ENCODE measurements around the gene FBH1. TPM values are rescaled to one million over a fixed set of nuclear protein-coding genes. Genes with fewer than 3 reads are reported as not detected.

Gene FBH1
- total RNA-seq, 2 experiments from 2014 or later: 52.2 to 55.3 TPM

GRCh38 chr10:5869156-5869555 lies 20.9 kb upstream of the FBH1 start:
- CTCF ChIA-PET: no interaction called here

DNA sequence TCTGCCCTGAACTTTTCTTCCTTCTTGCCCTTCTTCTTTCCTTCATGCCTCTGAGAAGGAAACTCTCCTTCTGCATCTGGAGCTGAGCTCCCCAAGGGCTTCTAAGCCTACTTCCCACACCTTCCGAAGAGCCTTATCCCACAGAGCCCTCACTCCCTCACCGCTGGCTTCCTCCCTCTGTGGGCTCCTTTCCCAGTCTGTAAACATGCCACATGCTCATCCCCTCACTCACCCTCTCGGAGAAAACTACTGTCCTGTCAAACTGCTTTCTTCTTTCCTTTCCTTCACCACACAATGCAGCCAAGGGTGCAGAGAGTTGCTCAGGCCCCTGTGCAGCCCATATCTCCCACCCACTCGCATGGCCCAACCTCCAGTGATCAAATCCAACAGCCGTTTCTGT lies 18.4 kb upstream of the FBH1 start:
- ChIA-PET CTCF (no interaction called here), POLR2A (no interaction called here)

More at GRCh38 chr10:5869156-5869555, 20.9 kb upstream of the FBH1 start:
- POLR2A ChIA-PET: no interaction called here

DNA sequence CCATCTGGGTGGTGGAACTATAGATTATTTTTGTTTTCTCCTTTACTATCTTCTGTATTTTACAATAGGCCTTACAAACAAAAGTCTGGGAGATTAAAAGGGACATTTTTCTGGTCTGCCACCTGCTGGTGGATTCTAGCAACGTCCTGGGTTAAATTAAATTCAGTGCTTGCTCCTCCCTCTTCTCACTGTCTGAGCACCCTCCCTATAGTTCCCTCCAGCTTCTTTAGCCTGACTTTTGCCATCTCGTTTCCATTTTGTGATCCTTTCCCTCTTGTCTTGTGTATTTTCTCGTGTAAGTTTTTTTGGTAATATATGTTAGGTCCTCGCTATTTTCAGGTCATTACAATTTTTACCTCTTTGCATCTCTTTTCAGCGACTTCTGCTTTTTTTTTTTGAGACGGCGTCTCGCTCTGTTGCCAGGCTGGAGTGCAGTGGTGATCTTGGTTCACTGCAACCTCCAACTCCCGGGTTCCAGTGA lies 16.5 kb upstream of the FBH1 start:
- ChIA-PET POLR2A (interaction anchor here (0.6 kb wide), 1 partner anchor 117 kb away, joined by 3 read pairs; no protein-coding TSS in a partner anchor), CTCF (interaction anchor here (0.9 to 2.1 kb wide), 4 partner anchors 40 to 244 kb away, joined by 3 to 6 read pairs (median 4); no protein-coding TSS in a partner anchor)

DNA sequence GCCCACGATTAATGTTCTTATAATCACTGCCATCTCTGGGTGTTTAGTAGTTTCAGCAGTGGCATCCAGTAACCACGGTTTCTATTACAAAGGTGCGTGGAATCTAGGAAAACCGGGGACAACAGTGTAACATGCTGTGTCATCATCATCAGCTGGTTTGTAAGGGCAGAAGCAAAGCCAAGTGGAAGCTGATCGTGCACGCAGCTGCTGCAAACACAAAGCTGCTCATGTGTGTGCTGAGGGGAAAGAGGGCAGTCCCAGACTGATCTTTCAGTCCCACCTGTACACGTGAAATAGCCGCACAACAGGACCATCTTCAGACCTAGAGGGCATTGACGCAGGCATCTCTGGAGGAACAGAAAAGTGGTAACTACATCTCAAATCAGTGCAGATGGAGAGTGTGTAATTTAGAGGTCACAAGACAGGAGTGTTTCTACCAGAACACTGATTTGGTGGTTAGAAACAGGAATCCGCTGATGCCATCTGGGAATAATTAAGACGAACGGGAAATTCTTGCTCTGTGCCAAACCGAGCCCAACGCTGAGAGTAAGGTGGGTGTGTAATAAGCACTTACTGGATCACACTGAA lies 13.8 kb upstream of the FBH1 start:
- CTCF ChIA-PET: interaction anchor here (1.5 kb wide), 1 partner anchor 10 kb away, joined by 3 read pairs; no protein-coding TSS in a partner anchor
- POLR2A ChIA-PET: no interaction called here

- ChIA-PET CTCF (interaction anchor here (1.5 kb wide), 1 partner anchor 9 kb away, joined by 3 read pairs; no protein-coding TSS in a partner anchor), POLR2A (interaction anchor here (0.6 kb wide), 1 partner anchor 106 kb away, joined by 11 read pairs; no protein-coding TSS in a partner anchor)
Observed at GRCh38 chr10:5877041-5877440, 13.0 kb upstream of the FBH1 start.

GRCh38 chr10:5882961-5883360 lies 7.1 kb upstream of the FBH1 start:
- ChIA-PET POLR2A (no interaction called here), CTCF (interaction anchor here (0.7 to 1.8 kb wide), 2 partner anchors 157 to 171 kb away, joined by 3 to 5 read pairs; no protein-coding TSS in a partner anchor)

- ChIA-PET CTCF (interaction anchor here (1.2 kb wide), 1 partner anchor 9 kb away, joined by 3 read pairs; no protein-coding TSS in a partner anchor), POLR2A (no interaction called here)
Observed at GRCh38 chr10:5885619-5886018, 4.4 kb upstream of the FBH1 start.

GRCh38 chr10:5887029-5887428 lies 3.0 kb upstream of the FBH1 start:
- CTCF ChIA-PET: interaction anchor here (0.7 kb wide), 1 partner anchor 36 kb away, joined by 3 read pairs; no protein-coding TSS in a partner anchor
- POLR2A ChIA-PET: interaction anchor here (0.6 kb wide), 1 partner anchor 164 kb away, joined by 6 read pairs; no protein-coding TSS in a partner anchor

DNA sequence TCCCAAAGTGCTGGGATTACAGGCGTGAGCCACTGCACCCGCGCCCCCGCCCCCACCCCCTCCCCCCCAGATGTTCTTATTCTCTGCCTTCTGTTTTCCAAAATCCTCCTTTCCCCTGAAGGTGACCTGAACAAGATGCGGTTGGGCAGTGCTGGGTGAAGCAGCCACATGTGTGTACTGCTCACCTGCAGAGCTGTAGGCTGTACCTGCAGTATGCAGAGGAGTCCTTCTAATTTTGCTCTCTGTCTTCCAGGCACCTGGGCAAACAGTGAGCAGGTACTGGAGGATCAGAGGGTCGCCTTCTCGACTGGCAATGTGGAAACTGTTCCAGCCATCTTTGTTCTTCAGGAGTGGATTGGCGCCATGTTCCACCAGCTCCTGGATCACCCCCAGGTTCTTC lies 2.4 kb upstream of the FBH1 start:
- POLR2A ChIA-PET: no interaction called here
- CTCF ChIA-PET: interaction anchor here (0.6 kb wide), 2 partner anchors 47 to 71 kb away, joined by 3 read pairs; no protein-coding TSS in a partner anchor

DNA sequence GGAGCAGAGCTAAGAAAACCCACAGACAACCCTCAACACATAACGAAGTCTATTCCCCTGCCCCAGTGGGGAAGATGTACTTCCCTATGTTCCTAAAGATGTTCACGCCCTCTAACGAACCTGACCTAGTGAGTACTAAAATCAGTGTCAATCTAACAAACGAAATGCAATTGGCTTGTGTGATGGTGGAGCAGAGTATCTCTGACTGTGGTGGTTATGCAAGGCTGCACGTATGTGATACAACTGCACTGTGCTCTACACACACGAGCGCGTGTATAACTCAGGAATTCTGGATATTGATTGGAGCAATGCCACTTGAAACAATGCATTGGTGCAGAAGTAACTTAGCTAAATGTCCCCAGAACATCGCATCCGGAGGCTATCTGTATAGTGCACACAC lies 1.7 kb upstream of the FBH1 start:
- ChIA-PET CTCF (interaction anchor here (0.6 to 1.0 kb wide), 4 partner anchors 15 to 70 kb away, joined by 3 read pairs; no protein-coding TSS in a partner anchor), POLR2A (interaction anchor here (1.1 kb wide), 1 partner anchor 74 kb away, joined by 3 read pairs; no protein-coding TSS in a partner anchor)

DNA sequence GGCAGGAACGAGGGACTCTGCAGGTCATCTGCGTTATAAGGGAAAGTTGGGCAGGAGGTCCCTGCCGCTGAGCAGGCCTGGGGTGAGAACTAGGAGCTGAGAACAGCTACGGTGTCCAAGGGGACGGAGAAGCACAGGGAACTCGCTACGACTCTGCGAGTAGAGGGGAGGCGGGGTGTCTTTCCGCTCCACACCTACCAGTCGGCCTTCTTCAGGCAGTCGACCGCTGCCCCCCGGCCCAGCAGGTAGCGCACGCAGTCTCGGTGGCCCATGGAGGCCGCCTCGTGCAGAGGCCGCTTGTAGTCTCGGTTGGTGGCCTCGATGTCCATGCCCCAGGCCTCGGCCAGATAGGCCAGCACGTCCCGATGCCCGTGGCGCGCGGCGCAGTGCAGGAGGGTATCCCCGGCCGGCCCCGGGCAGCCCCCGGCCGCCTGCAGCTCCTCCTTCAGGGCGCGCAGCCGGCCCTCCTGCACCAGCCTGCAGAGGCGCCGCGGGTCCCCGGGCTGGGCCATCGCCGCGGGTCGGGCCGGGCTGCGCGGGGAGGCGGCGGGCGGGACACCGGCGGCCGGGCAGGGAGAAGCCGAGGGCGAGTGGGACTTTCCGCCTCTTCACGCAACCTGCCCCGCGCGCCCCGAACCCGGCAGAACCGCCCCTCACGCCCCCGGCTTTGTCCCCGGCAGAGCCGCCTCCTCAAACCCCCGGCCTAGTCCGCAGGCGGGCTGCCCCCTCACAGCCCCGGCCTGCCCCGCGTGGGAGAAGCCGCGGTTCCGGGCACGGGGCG lies 1.0 kb upstream of the FBH1 start:
- CTCF ChIA-PET: interaction anchor here (0.7 to 1.4 kb wide), 4 partner anchors 10 to 26 kb away, joined by 3 read pairs; no protein-coding TSS in a partner anchor
- POLR2A ChIA-PET: interaction anchor here (0.9 to 1.6 kb wide), 3 partner anchors 27 to 75 kb away, joined by 3 to 9 read pairs (median 3); partner anchors contain the start of gene GDI2

DNA sequence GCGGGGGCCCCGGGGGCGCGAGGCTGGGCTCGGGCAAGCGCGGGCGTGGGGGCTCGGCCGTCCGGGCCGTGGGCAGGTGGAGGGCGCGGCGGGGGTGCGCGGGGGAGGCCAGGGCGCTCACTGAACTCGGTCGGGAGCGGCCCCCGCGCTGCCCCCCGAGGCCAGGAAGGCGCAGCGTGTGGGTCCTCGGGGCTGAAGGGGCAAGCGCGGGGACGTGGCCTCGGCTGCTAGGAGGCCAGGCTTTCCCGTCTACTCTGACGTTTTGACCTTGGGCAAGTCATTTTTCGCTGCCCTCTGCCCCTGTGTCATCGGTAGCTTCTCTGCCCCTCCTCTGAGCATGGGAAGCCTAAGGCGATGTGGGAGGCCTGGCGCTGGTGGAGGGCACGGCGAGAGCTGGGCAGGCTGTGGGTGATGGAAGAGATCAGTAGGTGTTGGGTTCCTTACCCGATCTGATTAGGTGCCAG lies 441 bp downstream of the FBH1 start:
- ChIA-PET POLR2A (interaction anchor here (0.6 to 1.6 kb wide), 7 partner anchors 28 to 121 kb away, joined by 3 to 9 read pairs (median 4); partner anchors contain the start of genes GDI2 and IL15RA), CTCF (interaction anchor here (0.6 to 1.0 kb wide), 4 partner anchors 13 to 202 kb away, joined by 3 read pairs; no protein-coding TSS in a partner anchor)

- POLR2A ChIA-PET: interaction anchor here (1.6 kb wide), 1 partner anchor 77 kb away, joined by 9 read pairs; the partner anchor contains the start of gene GDI2
- CTCF ChIA-PET: interaction anchor here (1.0 kb wide), 1 partner anchor 201 kb away, joined by 3 read pairs; no protein-coding TSS in a partner anchor
Observed at GRCh38 chr10:5891009-5891408, 966 bp downstream of the FBH1 start.

DNA sequence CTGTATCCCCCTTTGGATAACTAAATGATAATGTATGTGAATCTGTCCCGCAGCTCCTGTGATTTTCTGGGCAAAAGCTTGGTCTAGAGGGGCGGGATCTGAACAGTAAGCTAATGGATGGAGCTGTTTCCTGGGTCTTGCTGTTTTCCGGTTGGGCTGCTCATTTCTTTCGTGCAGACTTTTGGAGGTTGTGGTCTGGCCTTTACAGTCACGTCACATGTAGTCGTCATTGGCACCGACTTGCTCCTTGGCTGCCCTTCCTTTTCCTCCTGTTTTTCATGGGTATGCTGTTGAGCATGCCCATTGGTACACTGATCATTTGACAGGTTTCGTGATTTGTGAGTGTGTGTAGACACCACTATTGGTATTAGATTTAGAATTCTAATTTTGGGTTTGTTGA lies 2.0 kb downstream of the FBH1 start:
- POLR2A ChIA-PET: no interaction called here
- CTCF ChIA-PET: no interaction called here

DNA sequence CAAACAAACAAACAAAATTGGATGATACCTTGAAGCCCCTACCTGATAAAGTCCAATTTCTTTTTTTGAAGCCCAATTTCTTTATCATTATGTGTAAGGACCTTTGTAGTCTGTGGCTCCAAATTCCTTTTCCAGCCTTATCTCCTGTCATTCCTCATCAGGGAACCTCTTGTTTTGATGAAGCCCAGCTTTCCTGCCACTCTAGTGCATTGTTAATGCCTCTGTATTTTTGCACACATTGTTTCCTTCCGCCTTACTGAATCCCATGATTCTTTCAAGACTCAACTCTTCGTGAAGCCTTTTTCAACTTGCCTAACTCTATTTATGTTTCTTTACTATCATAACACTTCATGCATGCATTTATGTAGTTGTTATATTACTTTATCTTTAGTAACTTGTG lies 3.3 kb downstream of the FBH1 start:
- ChIA-PET POLR2A (no interaction called here), CTCF (no interaction called here)

DNA sequence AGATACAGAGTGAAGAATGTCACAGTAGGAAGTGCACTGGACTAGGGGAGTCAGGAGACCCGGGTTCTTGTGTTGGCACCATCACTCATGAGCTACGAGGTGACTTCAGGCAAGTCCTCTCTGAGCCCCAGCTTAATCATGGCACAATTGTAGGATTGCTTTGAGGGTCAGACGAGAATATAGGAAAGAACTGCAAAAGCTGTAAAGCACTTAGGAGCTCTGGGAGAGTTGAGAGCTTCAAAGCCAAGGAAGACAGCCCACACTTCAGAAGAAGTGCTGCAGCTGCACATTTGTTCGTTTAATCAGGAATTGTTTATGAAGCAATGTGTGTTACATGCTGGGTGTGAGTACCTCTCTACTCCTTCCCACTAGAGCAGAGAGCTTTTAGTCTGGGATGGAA lies 4.4 kb downstream of the FBH1 start:
- ChIA-PET CTCF (interaction anchor here (0.9 kb wide), 1 partner anchor 13 kb away, joined by 3 read pairs; no protein-coding TSS in a partner anchor), POLR2A (no interaction called here)

DNA sequence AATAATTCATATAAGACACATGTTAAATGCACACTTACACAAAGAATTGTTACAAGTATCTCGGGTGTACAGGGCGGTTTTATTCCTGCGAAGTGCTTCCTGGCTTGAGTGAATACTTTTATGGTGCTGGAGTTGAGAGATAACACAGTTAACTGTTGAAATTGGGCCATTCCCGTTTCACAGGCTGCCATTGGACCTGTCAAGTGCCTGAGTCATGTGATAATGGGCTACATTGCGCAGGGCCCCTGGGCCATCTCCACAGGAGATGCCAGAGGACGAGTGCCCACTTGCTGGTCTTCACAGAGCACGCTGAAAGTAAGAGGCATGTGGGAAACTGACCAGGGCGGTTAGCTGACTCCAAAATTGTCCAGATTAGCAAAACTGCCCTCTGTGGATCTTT lies 4.8 kb downstream of the FBH1 start:
- ChIA-PET CTCF (interaction anchor here (0.6 kb wide), 1 partner anchor 11 kb away, joined by 5 read pairs; no protein-coding TSS in a partner anchor), POLR2A (no interaction called here)

- ChIA-PET POLR2A (no interaction called here), CTCF (interaction anchor here (0.6 kb wide), 1 partner anchor 11 kb away, joined by 5 read pairs; no protein-coding TSS in a partner anchor)
Observed at GRCh38 chr10:5895365-5895764, 5.3 kb downstream of the FBH1 start.

DNA sequence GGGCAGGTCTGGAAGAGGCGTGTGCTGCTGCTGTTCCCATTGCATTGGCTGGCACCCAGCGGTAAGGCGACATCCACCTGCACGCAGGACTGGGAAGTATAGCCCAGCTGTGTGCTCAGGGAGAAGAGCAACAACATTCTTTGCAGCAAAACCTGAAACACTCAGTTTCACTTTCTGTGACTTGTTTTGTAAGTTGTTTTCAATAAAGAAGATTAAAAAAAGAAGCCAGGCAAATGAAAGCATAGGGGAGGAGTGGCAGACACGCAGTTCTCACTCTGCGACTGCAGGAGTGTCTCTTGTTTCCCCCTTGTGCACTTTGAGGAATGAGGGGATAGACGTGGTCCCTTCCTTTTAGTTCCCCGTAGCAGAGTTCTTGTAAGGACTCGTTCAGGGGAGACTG lies 5.8 kb downstream of the FBH1 start:
- CTCF ChIA-PET: no interaction called here
- POLR2A ChIA-PET: no interaction called here

Data from activated CD8-positive, alpha-beta memory T cell treated with anti-CD3 and anti-CD28 coated beads for 36 hours (primary cell).